HG03439 (cell line): ENCODE data around the gene AFDN.

Source experiments
- ATAC-seq: cut with Tn5 transposase; IDR thresholded peaks from one replicate; pipeline ENCODE4 v1.9.1; 2021; ENCODE audit warnings: mild to moderate bottlenecking, moderate library complexity; ENCODE audit not compliant: unreplicated experiment

Gene AFDN

GRCh38 chr6:167946007-167946406, 119.3 kb downstream of the AFDN start:
- no peak for ATAC-seq

GRCh38 chr6:167946604-167947003, 119.9 kb downstream of the AFDN start:
- ATAC-seq = no peak

GRCh38 chr6:167947716-167948115, 121.0 kb downstream of the AFDN start:
- no peak for ATAC-seq

GRCh38 chr6:167948716-167949115, 122.0 kb downstream of the AFDN start:
- ATAC-seq = no peak

- ATAC-seq = no peak
These were observed 122.5 kb downstream of the AFDN start for GRCh38 chr6:167949121-167949684.

- no peak for ATAC-seq
These were observed 125.2 kb downstream of the AFDN start for GRCh38 chr6:167951781-167952511.

GRCh38 chr6:167952512-167952859, 125.8 kb downstream of the AFDN start:
- no peak for ATAC-seq

GRCh38 chr6:167953551-167953950, 126.8 kb downstream of the AFDN start:
- ATAC-seq = no peak

- ATAC-seq = no peak
These were observed 127.4 kb downstream of the AFDN start for GRCh38 chr6:167954151-167954550.

- no peak for ATAC-seq
These were observed 129.8 kb downstream of the AFDN start for GRCh38 chr6:167956491-167956890.

- no peak for ATAC-seq
These were observed 130.3 kb downstream of the AFDN start for GRCh38 chr6:167956983-167957492.

GRCh38 chr6:167957626-167958025, 130.9 kb downstream of the AFDN start:
- no peak for ATAC-seq

GRCh38 chr6:167960579-167960978, 133.9 kb downstream of the AFDN start:
- no peak for ATAC-seq

GRCh38 chr6:167962711-167963110, 136.0 kb downstream of the AFDN start:
- no peak for ATAC-seq

GRCh38 chr6:167963589-167964057, 136.9 kb downstream of the AFDN start:
- ATAC-seq = no peak

- no peak for ATAC-seq
These were observed 139.2 kb downstream of the AFDN start for GRCh38 chr6:167965592-167966539.

- no peak for ATAC-seq
These were observed 139.8 kb downstream of the AFDN start for GRCh38 chr6:167966540-167966905.

- no peak for ATAC-seq
These were observed 141.4 kb downstream of the AFDN start for GRCh38 chr6:167968091-167968490.

- no peak for ATAC-seq
These were observed 143.5 kb downstream of the AFDN start for GRCh38 chr6:167970230-167970629.

GRCh38 chr6:167972193-167972592, 145.5 kb downstream of the AFDN start:
- no peak for ATAC-seq

GRCh38 chr6:167973148-167973885, 146.6 kb downstream of the AFDN start:
- no peak for ATAC-seq
